Stomach (tissue), 9 donors: ENCODE results near the gene TTK. TPM values are rescaled to one million over a fixed set of nuclear protein-coding genes. Genes with fewer than 3 reads are reported as not detected.

ENCODE experiments used
- DNase-seq, 2 donors: peaks; one replicate each; pipeline versions ENCODE4 v3.0.0 to v3.0.0-alpha.2; 2013 to 2019
- H3K27ac ChIP-seq, 5 donors: fragments of 200-600 bp in 4 of 5; sonication (generic) in 4 of 5; one replicate each; pipeline ENCODE4 v1.5.1; 2013 to 2019; ENCODE audit warnings: mild to moderate bottlenecking in 1 of 5, moderate library complexity in 1 of 5
- H3K27me3 ChIP-seq, 3 donors: fragments of 200-600 bp; sonication (generic); one replicate each; pipeline ENCODE4 v1.5.1; 2017 to 2019; ENCODE audit warnings: mixed run types in 1 of 3
- H3K36me3 ChIP-seq, 4 donors: fragments of 200-600 bp; sonication (generic); 1 replicate in 3 of 4; 2 replicates in 1 of 4; pipeline ENCODE4 v1.5.1; 2016 to 2019
- H3K4me1 ChIP-seq, 4 donors: fragments of 200-600 bp; sonication (generic); one replicate each; pipeline ENCODE4 v1.5.1; 2016 to 2019
- H3K4me3 ChIP-seq, 4 donors: fragments of 200-600 bp; sonication (generic) in 3 of 4; one replicate each; pipeline ENCODE4 v1.5.1; 2016 to 2019; ENCODE audit warnings: mild to moderate bottlenecking in 1 of 4
- H3K9me3 ChIP-seq, 4 donors: fragments of 200-600 bp; sonication (generic); one replicate each; pipeline ENCODE4 v1.5.1; 2016 to 2019
- CTCF ChIP-seq, 7 experiments: fragments of 450-650 bp in 4 of 7; fragments of 200-600 bp in 3 of 7; sonication (generic) in 3 of 7; IDR thresholded peaks; one replicate each; pipeline ENCODE4 v1.5.1; 2016 to 2019; ENCODE audit warnings: antibody characterized with exemption in 7 of 7, control low read depth in 2 of 7, mild to moderate bottlenecking in 1 of 7
- EP300 ChIP-seq: sonication (generic); formaldehyde crosslinking; IDR thresholded peaks from one replicate; pipeline ENCODE4 v1.6.1; 2017; ENCODE audit warnings: antibody characterized with exemption
- POLR2A ChIP-seq, 4 donors: fragments of 450-650 bp; IDR thresholded peaks; one replicate each; pipeline ENCODE4 v1.6.1; 2016; ENCODE audit warnings: antibody characterized with exemption in 4 of 4, control low read depth in 2 of 4, mild to moderate bottlenecking in 1 of 4, moderate library complexity in 1 of 4
- POLR2AphosphoS5 ChIP-seq, 3 donors: sonication (generic); formaldehyde crosslinking; IDR thresholded peaks; one replicate each; pipeline ENCODE4 v1.6.1; 2016; ENCODE audit warnings: antibody characterized with exemption in 3 of 3
- WGBS, 5 donors: extraction: QIAGEN DNeasy Blood & Tissue Kit in 3 of 5; methylation state at CpG; one replicate each; pipeline versions ENCODE4 v1.1.5 to v1.1.7; 2013 to 2018; 5-methylcytosine and 5-hydroxymethylcytosine counted together
- intact Hi-C: fragments of 100-400 bp; cut with DNase I; formaldehyde crosslinking; loops from one replicate; pipeline ENCODE4 v1.15.1; 2023; ENCODE audit warnings: low total_unique reads
- polyA plus RNA-seq, 3 donors: library from polyadenylated mRNA; stranded (reverse); fragments of 200-250 nt; gene quantifications; one replicate each; pipeline ENCODE4 v1.2.3, GENCODE V29; 2013
- total RNA-seq, 5 donors: library from RNA; depleted of rRNA; stranded (reverse); fragments of >200 nt; gene quantifications; one replicate each; pipeline versions ENCODE4 v1.1.0 to v1.2.3, GENCODE V29; 2014 to 2016
- donor health status: healthy with polysubstance abuse.
- donor health status: Bipolar disorder and iron deficiency.
- donor health status: healthy.

The TTK gene
- total and polyA plus RNA-seq, 8 donors, result 1.5 to 22.8 (median 5.6) TPM; not detected in 2

GRCh38 chr6:79989641-79990040 is 14.8 kb upstream of the TTK start:
- intact Hi-C loops, result no loop called here
- Histone ChIP-seq H3K27me3 (no peaks in the 10 kb centered on the region), H3K27ac (no peak overlapping the region), H3K9me3 (no peaks in the 10 kb centered on the region), H3K4me3 (no peak overlapping the region), H3K4me1 (no peaks in the 10 kb centered on the region), H3K36me3 (no peaks in the 10 kb centered on the region)
- no peak for TF ChIP-seq EP300
- no peak for TF ChIP-seq POLR2A (IDR thresholded peaks at IDR 0.05)
- no peak for TF ChIP-seq POLR2AphosphoS5 (IDR thresholded peaks at IDR 0.05)
- TF ChIP-seq CTCF (IDR thresholded peaks at IDR 0.05), result no peak
- DNase-seq, result no peak
- 81 to 100% (median 96%) methylated on average over 1 of the region's 1 CpG for WGBS, 5 donors

GRCh38 chr6:79993012-79993910 is 11.2 kb upstream of the TTK start:
- WGBS, 5 donors, result 69 to 81% (median 75%) methylated on average over 2 of the region's 2 CpGs
- Histone ChIP-seq H3K4me3 (no peak overlapping the region), H3K9me3 (no peaks in the 10 kb centered on the region), H3K4me1 (no peaks in the 10 kb centered on the region), H3K36me3 (no peaks in the 10 kb centered on the region), H3K27me3 (no peaks in the 10 kb centered on the region), H3K27ac (no peak overlapping the region)
- no peak for DNase-seq
- intact Hi-C loops, result no loop called here
- no peak for TF ChIP-seq POLR2A (IDR thresholded peaks at IDR 0.05)
- no peak for TF ChIP-seq CTCF (IDR thresholded peaks at IDR 0.05)
- no peak for TF ChIP-seq EP300
- TF ChIP-seq POLR2AphosphoS5 (IDR thresholded peaks at IDR 0.05), result no peak

- TF ChIP-seq EP300 (no peak), CTCF (IDR thresholded peaks at IDR 0.05) (no peak), POLR2A (IDR thresholded peaks at IDR 0.05) (no peak), POLR2AphosphoS5 (IDR thresholded peaks at IDR 0.05) (no peak)
- intact Hi-C loops, result no loop called here
- no peaks in the 10 kb centered on the region for H3K9me3 ChIP-seq
Measured at GRCh38 chr6:79993911-79994309, 10.5 kb upstream of the TTK start.

GRCh38 chr6:79997728-79998127 is 6.7 kb upstream of the TTK start:
- H3K4me1 ChIP-seq, result no peaks in the 10 kb centered on the region
- no peaks in the 10 kb centered on the region for H3K36me3 ChIP-seq
- no peaks in the 10 kb centered on the region for H3K9me3 ChIP-seq
- DNase-seq, result no peak
- TF ChIP-seq POLR2AphosphoS5 (IDR thresholded peaks at IDR 0.05) (no peak), POLR2A (IDR thresholded peaks at IDR 0.05) (no peak), EP300 (no peak), CTCF (IDR thresholded peaks at IDR 0.05) (no peak)
- H3K4me3 ChIP-seq, result no peak overlapping the region
- intact Hi-C loops, result no loop called here
- H3K27ac ChIP-seq, result no peak overlapping the region
- no peaks in the 10 kb centered on the region for H3K27me3 ChIP-seq
- WGBS, 5 donors, result 63 to 84% (median 76%) methylated on average over 1 of the region's 1 CpG

More at GRCh38 chr6:79993911-79994309, 10.5 kb upstream of the TTK start:
- Histone ChIP-seq H3K27ac (no peak overlapping the region), H3K27me3 (no peaks in the 10 kb centered on the region), H3K36me3 (no peaks in the 10 kb centered on the region), H3K4me1 (no peaks in the 10 kb centered on the region), H3K4me3 (no peak overlapping the region)
- no peak for DNase-seq
